Measurements from ENCODE around the gene MTMR10. TPM values are rescaled to one million over a fixed set of nuclear protein-coding genes. Genes with fewer than 3 reads are reported as not detected.

Gene MTMR10
- total and polyA plus RNA-seq, 2 donors (not counting 3 experiments of a cell fraction or from before 2014, with no cell fraction given) = 48.3 to 88.5 TPM

- Histone ChIP-seq H2AFZ (ENCODE audit: low read depth, low read length) (no peak overlapping the region), H3K4me2 (ENCODE audit: insufficient read depth, low read length) (no peak overlapping the region), H3K27me3 (ENCODE audit: control insufficient read depth in 2 of 2, insufficient read depth in 2 of 2, low read length in 2 of 2) (no peaks in the 10 kb centered on the region), H3K4me1 (ENCODE audit: control insufficient read depth, extremely low read depth, insufficient read depth, low read length) (no peaks in the 10 kb centered on the region), H4K20me1 (replicated peaks; ENCODE audit: control insufficient read depth, extremely low read depth, insufficient read depth, low read length) (no peaks in the 10 kb centered on the region), H3K9me3 (replicated peaks; ENCODE audit: control insufficient read depth, insufficient read depth, low read length) (no peaks in the 10 kb centered on the region), H3K9ac (replicated peaks; ENCODE audit: extremely low read depth, insufficient read depth, low read length) (no peak overlapping the region), H3K27ac (ENCODE audit: insufficient read depth, low read depth, low read length) (no peak overlapping the region), H3K36me3 (ENCODE audit: control insufficient read depth in 2 of 2, extremely low read depth in 1 of 2, insufficient read depth in 2 of 2, low read length in 2 of 2) (peaks cover 2 to 15% of the 10 kb centered on the region in 2 experiments), H3K79me2 (ENCODE audit: control insufficient read depth, insufficient read depth, low read length) (no peaks in the 10 kb centered on the region), H3K4me3 (replicated peaks in 1 of 3; ENCODE audit: insufficient read depth in 1 of 3, low read depth in 1 of 3, low read length in 3 of 3) (no peak overlapping the region), H3K9me1 (replicated peaks; ENCODE audit: control insufficient read depth, extremely low read depth, insufficient read depth, low read length) (no peaks in the 10 kb centered on the region)
- BruUV-seq (replicated peaks) = no TSS peak
- ChIA-PET CTCF (interaction anchor here (0.7 to 4.0 kb wide), 2 partner anchors 200 to 201 kb away, joined by 5 to 30 read pairs; no protein-coding TSS in a partner anchor), POLR2A (no interaction called here)
- dilution Hi-C loops (cut with MboI; ENCODE audit: extremely low pct_ligation_motif_present, low sequenced_read_pairs) (no loop called here), intact Hi-C loops (cut with micrococcal nuclease) (no loop called here)
- no peak for FAIRE-seq
- no peak for TF ChIP-seq POLR2AphosphoS5 (IDR thresholded peaks at IDR 0.05; ENCODE audit: insufficient read depth, low read depth, low read length)
- TF ChIP-seq JUN (IDR thresholded peaks at IDR 0.05; ENCODE audit: borderline replicate concordance, insufficient read depth, insufficient read length, low read depth) = no peak
- no peak for TF ChIP-seq EZH2 (IDR thresholded peaks at IDR 0.05; ENCODE audit: borderline replicate concordance, low read depth, low read length, severe bottlenecking)
- no peak for DNase-seq (ENCODE audit: low read depth, low spot score)
Measured at GRCh38 chr15:30929064-30929669, 62.3 kb downstream of the MTMR10 start.

- dilution Hi-C loops (cut with MboI; ENCODE audit: extremely low pct_ligation_motif_present, low sequenced_read_pairs) = no loop called here
- no peak for TF ChIP-seq POLR2A (IDR thresholded peaks at IDR 0.05; ENCODE audit: low read depth, low read length)
- H3K4me3 ChIP-seq (replicated peaks in 1 of 3; ENCODE audit: insufficient read depth in 1 of 3, low read depth in 1 of 3, low read length in 3 of 3) = no peak overlapping the region
- BruUV-seq (replicated peaks) = no TSS peak
- CTCF ChIA-PET = no interaction called here
- POLR2A ChIA-PET = no interaction called here
- H3K9me1 ChIP-seq (replicated peaks; ENCODE audit: control insufficient read depth, extremely low read depth, insufficient read depth, low read length) = no peaks in the 10 kb centered on the region
- H4K20me1 ChIP-seq (replicated peaks; ENCODE audit: control insufficient read depth, extremely low read depth, insufficient read depth, low read length) = no peaks in the 10 kb centered on the region
- H3K27me3 ChIP-seq (ENCODE audit: control insufficient read depth in 2 of 2, insufficient read depth in 2 of 2, low read length in 2 of 2) = no peaks in the 10 kb centered on the region
- peaks cover 5% of the 10 kb centered on the region for H3K4me1 ChIP-seq (ENCODE audit: control insufficient read depth, extremely low read depth, insufficient read depth, low read length)
- DNase-seq (ENCODE audit: low read depth, low spot score) = no peak
- intact Hi-C loops (cut with micrococcal nuclease) = no loop called here
- H3K36me3 ChIP-seq (ENCODE audit: control insufficient read depth in 2 of 2, extremely low read depth in 1 of 2, insufficient read depth in 2 of 2, low read length in 2 of 2) = peaks cover 6 to 15% of the 10 kb centered on the region in 2 experiments
- no peaks in the 10 kb centered on the region for H3K79me2 ChIP-seq (ENCODE audit: control insufficient read depth, insufficient read depth, low read length)
- no peak overlapping the region for H3K4me2 ChIP-seq (ENCODE audit: insufficient read depth, low read length)
- no peak overlapping the region for H3K9ac ChIP-seq (replicated peaks; ENCODE audit: extremely low read depth, insufficient read depth, low read length)
- H3K9me3 ChIP-seq (replicated peaks; ENCODE audit: control insufficient read depth, insufficient read depth, low read length) = no peaks in the 10 kb centered on the region
- H3K27ac ChIP-seq (ENCODE audit: insufficient read depth, low read depth, low read length) = no peak overlapping the region
- FAIRE-seq = no peak
- H2AFZ ChIP-seq (ENCODE audit: low read depth, low read length) = no peak overlapping the region
Measured at GRCh38 chr15:30928076-30928475, 63.4 kb downstream of the MTMR10 start.
